ENCODE results near the gene AGBL1.
A peak's percentile ranks its signal among the peaks of the same experiment; 100 is the strongest.
"Not testable (repeated sequence)": the region's sequence is repeated elsewhere in the genome, so short reads cannot be mapped to it uniquely, and the experiment has no call there.

The AGBL1 gene

DNA sequence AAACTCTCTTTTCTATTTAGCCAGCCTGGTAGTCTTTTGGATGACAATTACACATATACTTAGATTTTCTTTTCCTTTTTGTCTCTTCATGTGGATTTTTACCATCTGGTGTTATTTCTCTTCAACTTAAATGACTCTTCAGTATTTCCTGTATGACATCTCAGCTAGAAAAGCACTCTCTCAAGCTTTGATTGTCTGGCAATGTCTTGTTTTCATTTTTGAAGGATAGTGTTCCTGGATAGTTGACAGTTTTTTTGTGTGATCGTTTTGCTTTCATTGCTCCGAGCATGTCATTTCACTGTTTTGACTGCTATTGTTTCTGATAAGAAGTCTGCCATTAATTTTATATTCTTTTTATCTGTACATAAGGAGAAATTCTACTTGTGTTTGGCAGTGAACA is 766.4 kb downstream of the AGBL1 start:
- DNase-seq: no peak

DNA sequence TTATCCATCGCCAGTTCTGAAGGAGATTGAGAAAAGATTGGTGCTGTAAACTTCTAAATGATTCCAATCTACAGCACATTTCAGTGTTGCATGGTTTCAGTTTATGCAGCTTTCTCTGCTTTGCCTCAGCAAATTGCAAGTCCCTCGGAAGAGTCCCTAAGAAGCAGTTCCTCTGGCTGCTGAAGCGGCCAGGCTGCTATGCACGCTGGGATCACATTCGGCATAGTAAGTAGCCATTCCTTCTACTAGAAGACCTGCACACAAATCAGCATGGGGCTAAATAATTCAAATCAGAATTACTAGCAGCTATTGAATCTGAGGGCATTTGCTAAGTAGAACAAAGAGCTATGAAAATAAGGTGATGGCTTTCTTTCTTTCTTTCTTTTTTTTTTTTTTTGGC is 769.5 kb downstream of the AGBL1 start:
- DNase-seq: no peak

DNA sequence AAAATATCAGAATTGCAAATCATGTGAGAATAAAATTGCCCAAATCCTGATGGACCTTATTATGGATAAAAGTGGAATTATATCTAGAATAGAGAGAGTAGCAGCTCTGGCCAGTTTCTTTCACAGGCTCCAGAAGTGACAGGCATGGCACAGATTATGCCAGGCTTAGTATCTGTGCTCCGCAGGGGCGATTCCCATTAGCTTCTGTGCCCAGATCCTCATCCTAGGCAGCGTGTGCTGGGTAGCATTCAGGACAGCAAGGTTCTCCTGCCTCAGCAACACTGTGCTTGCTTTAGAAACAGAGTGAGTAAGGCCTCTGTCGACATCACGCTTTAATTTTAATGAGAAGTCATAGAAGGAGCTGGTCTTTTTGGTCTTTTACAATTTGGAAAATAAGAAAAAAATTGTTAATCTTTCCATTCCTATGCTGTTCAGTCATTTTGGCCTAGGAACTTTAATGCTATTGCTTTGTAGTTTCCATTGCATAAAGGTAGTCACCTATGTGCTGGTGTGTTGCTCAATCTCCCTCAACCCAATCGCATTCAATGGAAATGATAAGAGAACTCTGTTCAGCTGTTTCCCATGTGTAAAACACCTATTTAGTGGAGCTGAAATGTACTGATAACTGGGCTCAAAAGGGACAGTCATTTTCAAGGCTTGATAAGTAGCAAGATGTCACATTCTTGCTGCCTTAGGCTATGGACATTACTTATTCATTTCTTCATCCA is 770.1 kb downstream of the AGBL1 start:
- no peak for DNase-seq

DNA sequence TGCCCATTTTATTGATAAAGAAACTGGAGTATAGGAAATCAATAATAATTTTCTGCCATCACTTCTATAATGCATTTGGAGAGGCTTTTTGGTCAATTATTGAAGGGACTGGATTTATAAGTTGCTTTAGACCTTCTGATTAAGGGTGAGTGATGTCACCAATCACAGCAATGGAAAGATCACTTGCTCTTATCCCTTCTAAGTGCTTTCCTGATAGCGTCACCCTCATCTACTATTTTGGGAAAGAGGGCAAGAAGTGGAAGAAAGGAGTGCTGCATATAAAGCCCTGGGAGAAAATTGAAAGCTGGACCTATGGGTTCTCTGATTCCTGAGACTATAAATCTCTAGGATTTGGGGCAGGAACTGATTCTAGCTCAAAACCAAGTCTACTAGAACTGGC is 771.3 kb downstream of the AGBL1 start:
- no peak for DNase-seq

DNA sequence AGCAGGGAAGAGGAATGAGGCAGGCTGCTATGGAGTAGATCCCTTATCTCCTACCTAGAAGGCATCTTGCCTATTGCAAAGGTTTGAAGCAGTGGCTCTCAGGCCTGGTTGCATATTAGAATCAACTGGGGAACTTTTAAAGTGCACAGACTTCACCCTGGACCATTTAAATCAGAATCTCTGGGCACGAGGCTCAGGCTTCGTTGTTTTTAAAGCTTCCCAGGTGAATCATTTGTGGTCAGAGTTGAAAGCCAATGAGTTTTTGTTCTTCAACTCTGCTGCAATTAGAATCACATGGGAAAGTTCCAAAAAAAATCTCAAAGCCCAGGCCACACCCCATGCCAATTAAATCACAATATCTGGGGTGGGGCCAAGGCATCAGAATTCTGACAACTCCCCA is 773.1 kb downstream of the AGBL1 start:
- no peak for DNase-seq

DNA sequence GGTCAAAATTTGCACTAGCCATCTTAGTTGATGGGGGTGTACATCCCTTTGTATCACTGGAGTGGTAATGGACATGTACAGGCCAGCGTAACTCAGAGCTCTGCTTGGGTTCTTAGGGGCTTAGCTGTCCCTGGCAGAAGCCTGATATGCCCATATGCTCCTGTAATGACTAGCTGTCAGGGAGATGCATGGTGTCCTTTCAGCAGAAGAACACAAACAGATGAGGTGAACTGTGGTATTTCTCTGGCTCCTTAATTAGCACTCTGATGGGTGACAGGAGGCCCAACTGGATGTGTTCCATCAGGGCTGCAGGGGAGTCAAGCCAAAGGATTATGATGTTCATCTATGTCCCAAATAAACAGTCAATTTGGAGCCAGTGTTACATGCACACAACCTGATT is 774.5 kb downstream of the AGBL1 start:
- peak; percentile 32 for DNase-seq

DNA sequence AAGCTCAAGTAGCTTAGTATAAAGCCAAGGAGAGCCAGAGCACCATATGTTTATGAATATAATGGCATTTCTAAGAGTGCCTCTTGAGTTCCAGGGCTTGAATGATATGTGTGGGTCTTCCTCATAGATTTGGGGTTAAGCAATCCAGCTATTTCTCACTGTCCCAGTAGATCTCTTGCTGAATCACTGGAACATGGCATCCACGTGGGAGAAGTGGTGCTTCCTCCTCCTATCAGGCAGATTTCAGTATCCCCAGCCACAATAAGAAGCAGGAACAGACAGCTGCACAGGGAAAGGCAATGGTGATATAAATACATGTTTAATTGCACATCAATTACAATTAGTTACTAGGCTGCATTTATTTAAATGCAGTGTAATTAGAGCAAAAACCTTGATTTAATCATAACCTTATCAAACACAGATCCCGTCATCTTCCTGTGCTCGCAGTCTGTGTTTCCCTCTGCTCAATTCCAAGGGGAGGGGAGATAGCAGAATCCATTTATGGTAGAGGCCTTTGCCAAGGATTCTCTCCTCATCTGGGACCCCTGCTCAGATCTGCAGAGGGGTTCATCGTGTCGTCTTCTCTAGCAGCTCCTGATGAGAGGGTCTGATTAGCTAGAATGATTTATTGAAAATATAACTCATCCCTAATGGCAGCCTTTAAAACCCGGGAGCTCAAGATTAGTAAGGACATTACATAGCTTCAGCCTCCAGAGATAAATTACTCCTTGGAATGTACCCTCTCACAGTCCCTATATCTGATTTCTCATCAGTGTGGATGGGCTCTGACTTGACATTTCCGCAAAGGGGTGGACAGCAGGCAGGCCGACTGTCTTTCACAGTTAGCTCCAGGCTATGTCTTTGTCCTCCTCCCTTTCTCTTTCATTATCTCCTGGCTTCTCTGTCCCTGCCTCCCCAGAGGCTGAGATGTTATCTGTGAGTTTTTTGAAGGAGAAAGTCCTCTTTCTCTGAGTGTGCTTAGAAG is 775.9 kb downstream of the AGBL1 start:
- no peak for DNase-seq

DNA sequence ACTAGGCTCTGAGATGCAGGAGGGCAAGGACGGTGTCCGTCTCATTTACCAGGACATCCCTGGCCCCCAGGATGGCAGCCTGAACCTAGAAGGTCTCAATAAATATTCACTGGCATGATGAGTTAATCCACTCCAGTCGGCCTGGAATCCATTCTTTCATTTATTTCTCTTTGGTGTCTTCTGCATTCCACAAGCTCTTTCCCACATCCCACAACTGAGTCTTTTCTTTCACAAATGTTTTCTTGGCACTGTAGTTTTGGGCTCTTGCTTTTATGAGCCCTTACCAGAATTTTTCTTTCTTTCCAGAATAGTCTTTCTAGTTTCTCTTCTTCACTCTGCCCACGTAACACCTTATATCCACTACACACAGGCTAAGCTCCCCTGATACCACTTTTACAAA is 778.0 kb downstream of the AGBL1 start:
- no peak for DNase-seq

DNA sequence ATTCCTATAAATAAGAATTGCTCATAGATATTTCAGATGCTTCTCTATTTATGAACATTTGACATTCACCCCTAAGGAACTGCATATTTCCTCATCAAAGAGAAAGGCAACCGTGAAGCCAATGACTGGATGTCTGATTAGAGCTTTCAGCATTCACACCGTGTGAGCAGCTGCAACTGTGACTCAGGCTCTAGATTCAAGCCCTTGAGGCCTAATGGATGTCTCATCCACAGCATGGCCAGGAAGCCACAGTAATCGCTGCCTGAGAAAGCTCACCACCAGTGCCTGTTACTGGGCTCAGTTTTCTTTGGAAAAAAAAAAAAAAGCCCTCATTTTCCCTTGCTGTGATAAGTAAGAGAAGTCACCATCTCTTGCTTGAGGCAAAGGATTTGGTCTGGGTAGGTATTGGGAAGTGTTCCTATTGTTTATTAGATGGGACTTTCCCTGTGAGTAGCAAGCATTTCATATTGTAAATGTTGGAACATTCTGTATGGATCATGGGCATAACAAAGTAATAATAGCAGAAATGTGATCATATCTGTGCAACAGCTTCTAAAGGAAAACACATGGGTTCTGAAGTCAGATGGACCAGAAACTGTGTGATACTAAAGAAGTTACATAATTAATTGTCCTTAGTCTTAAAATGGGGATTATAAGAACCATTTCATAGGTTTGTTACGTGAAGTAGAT is 783.7 kb downstream of the AGBL1 start:
- no peak for DNase-seq

DNA sequence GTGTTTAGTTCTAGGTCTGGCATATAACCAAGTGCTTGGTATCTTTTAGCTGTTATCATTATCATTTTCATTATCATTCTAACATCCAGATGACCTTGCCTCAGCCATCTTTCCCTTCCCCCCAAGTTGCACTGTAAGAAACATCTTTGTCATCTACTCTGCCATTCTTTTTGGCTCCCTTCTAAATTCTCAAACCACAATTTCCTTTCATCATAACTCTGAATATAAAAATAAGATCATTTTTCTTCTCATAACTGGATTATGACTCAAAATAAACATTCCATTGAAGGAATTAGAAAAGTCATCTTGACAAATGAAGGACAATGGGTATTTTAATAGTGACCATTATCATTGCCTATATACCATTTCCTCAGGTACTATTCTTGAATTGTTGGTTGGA is 786.2 kb downstream of the AGBL1 start:
- DNase-seq: no peak

DNA sequence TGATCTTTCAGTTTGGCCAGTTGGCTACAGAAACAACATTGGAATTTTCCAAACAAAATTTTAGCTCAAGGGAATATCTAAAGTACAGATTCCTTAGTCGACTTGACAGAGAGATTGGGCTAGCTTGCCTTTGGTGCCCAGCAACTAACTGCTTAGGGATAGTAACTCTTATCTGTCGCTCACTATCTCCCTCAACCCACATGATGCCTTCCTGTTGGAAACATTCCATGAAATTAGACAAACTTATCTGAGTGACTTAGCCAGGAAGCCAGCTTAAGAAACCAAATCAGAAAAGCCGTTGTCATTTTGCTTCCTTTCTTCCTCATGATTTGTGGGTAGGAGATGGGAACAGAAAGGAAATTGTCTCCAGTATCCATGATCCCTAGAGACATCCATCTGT is 791.2 kb downstream of the AGBL1 start:
- no peak for DNase-seq

DNA sequence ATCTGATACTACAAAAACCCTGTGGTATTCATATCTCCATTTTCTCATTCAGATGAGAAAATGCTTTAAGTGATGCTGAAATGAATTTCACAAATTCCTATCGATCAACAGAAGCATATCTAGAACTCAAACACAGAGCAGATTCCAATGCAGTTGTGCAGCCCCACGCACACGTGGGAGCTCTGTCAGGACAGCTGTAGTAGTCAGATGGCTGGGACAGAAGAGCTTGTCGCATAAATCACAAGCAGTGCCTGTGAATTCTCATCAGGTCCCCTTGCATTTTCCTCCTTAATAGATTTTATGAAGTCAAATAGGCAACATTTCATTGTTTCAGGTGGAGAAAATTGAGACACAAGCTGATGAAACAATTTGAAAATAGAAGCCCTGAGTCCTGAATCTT is 792.3 kb downstream of the AGBL1 start:
- DNase-seq: no peak

DNA sequence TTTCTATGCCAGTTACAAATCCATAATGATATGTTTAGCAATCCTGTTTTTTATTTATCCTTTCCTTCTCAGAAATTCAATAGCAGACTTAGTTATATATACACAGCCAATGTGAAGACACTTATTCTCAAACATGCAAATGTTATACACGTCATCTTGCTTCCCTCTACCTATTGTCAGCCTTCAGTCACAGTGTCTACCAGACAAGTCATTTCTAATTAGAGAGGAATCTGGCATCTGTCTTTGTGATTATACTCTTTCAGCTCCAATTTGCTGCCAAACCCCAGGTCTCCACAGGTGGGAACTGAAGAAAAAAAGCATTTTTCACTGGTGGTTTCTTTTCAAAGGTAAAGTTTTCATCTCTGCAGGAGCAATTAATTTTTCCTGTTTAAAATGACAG is 793.1 kb downstream of the AGBL1 start:
- DNase-seq: no peak

DNA sequence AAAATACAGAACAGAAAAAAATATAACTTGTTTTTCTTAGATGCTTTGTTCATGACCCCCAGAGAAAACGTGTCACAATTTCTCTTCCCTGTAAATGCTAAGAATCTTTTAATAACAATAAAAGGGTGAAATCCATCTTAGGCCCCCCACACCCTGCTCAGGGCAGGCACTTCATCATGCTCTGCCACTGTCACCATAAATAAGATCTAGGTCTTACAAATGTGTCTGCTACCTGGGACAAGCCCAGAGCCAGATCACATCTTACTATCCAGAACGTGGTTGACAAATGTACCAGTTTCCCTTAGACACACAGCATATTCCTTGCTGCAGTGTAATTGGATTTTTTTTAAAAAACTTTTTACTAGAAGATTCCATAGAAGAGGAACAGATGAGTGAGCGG is 795.4 kb downstream of the AGBL1 start:
- no peak for DNase-seq

DNA sequence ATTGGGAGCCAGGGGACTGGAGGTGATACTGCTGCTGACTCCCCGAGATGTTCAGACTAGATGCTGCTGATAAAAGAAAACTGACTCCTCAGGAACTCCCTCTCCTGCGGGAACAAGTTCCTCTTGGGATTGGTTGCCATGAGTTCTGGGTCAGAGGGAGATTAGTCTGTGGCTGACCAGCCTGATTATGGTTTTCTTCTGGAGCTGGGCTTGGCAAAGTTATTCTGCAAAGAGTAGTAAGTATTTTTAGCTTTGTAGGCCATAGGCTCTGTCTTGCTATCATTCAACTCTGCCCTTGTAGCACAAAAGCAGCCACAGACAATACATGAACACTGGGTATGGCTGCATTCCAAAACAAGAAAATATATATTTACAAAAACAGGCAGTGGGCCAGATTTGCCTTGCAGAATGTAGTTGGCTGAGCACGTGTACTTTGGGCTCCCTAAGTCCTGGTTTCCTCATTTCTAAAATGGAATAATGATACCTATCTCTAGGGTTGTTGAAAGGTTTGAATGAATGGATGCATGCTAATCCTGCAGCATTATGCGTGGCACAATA is 796.8 kb downstream of the AGBL1 start:
- no peak for DNase-seq

DNA sequence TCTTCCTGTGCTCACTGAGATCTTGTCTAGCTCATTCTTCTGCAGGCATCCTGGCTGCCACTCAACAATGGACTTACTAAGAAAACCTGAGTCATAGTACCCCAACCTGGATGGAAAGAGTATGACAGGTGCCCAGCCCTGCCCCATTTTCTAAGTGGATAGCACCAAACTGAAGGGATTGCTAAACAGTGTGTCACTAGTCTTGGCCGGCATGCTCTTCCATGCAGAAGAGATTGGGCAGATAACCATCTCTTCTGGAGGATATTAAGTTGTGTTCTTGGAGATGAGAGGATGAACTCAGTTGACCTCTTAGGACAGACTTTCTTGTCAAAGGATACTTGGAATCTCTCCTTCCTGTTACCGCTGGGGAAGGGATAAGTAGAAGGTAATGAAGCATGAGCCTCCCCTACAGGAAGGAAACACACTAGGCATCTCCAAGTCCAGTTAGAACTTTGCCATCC is 797.5 kb downstream of the AGBL1 start:
- DNase-seq: no peak

DNA sequence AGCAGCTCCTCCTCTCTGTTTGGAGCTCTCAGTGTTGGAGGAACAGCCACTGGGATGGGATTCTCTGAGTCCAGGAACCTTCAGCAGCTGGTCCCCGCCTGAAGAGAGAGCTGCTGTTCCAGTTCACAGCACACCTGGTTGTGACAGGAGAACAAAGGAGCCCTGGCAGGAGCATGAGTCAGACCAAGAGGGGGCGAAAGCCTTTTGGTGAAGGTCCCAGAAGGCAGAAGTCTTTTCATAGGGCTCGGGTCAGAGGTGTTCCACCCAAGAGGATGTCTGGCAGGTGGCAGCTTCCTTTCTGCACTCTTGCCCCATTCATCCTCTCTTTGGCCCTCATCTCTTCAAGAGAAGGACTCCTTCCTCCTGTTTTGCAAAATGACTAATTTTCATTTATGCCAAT is 799.2 kb downstream of the AGBL1 start:
- not testable (repeated sequence) for DNase-seq

DNA sequence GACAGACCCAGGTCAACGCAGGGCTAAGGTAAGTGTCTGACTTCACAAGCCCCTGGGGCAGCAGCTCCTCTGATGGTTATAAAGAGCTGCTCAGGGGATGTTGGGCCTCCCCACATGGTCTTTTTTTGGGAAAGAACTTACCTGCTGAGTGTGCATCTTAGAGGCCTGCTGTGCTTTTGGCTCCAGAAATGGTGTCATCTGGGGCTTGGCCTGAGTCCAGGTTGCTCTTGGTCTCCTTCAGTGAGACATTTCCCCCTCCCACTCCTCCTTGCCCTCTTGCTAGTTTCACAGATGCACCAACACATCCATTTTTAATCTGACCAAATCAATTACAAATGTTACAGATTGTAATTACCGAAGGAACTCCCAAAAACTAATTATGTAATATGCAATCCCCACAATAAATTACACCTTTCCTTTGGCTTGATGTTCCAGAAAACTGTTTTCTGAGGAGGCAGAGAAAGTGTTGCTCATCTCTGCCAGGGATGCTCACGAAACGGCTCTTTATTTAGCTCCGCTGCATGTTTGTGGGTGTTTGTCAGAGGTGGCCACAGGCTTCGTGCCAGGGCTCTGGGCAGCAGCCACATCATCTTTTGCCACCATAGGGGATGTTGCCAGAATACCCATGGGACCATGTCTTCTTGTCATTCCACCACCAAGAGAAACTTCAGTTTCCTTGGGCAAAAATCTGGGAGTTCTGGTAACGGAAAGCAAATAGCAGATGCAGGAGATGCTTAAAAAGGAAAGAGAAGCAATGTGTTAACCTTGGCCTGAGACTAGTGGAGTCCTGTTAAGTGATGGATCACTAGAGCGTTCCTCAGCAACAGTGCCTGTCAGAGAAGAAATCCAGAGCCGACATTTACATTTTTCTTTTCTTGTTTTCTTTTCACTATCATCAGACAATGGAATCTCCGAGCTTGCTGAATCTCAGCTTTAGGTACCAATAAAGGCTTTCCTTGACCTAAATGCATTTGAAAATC is 799.9 kb downstream of the AGBL1 start:
- no peak for DNase-seq

DNA sequence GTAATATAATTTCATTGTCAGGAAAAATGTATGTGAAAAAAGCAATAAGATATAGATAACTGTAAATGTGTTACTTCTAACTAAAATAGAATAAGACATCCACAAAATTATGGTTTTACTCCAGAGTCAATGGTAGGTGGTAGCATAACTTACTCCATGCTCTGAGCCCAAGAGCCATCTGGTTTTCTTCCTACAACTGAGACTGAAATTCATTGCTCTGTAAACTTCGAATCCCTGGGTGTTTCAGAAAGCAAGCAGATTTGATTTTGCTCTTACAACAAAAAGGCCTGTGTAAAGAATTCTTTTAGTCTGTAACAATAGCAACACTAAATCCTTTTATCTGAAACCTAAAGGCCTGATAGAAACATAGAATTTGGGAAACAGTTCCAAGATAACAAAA is 805.9 kb downstream of the AGBL1 start:
- DNase-seq: no peak

DNA sequence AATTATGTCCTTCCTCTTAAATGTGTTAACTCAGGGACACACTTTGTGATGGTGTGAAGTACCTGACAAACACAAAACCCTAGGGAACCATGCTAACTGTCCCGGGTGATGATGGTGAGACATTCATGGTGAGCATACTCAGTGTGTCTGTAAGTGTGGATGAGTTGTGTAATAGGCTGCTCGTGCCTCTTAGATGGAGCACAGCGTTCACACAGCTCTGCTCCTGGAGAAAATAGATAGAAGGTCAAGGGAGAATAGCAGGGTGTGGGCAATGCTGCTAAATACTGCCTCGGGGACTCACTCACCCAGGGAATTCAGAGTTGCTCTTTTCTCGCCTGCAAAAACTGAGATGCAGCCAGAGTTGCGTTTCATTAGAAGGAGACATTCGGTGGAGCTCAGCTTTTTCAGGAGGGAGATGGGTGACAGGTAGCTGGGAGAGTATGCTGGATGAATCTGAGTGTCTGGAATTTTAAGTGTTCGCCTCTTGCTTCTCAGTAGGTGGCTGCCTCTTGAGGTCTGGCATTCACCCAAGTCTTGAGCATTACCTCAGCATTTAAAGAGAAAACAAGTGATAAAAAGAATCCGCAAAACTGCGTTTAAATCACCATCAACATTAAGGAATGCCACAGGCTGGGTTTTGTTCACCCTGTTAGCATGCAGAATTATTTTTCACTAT is 813.2 kb downstream of the AGBL1 start:
- no peak for DNase-seq

DNA sequence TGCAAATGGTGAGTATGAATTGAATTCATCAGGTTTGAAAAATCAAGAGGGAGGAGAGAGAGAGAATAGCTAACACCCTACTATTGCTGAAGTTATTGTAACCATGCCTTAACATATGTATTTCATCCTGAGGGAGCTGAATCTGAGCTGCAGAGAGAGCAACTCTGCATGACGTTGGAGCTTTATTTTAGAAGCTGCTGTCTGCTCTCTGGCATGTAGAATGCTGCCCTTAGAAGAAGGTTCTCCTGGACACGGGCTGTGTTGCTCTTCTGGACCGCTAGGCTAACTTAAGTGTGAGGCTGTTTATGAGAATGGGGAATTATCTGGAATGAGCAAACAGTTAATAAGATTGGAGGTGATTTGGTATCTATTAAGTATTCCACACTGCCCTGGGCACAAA is 814.6 kb downstream of the AGBL1 start:
- no peak for DNase-seq
